Fibroblast of lung (primary cell): ENCODE data around the gene TMTC2. TPM values are rescaled to one million over a fixed set of nuclear protein-coding genes. Genes with fewer than 3 reads are reported as not detected.
A peak's percentile ranks its signal among the peaks of the same experiment; 100 is the strongest.

Experiments used
- DNase-seq, 2 donors: peaks; one replicate each; pipeline versions ENCODE4 v3.0.0 to v3.0.0-alpha.2; 2010; ENCODE audit warnings: low read depth in 2 of 2
- H2AFZ ChIP-seq: 2 replicates; pipeline ENCODE4 v1.5.1; 2012; ENCODE audit warnings: low read length, control low read depth, inconsistent platforms
- H3K27ac ChIP-seq: 2 replicates; pipeline ENCODE4 v1.5.1; 2011; ENCODE audit warnings: low read length, control low read depth; ENCODE audit not compliant: insufficient read depth
- H3K27me3 ChIP-seq: 2 replicates; pipeline ENCODE4 v1.5.1; 2011; ENCODE audit warnings: mild to moderate bottlenecking, low read length; ENCODE audit not compliant: control insufficient read depth, insufficient read depth
- H3K36me3 ChIP-seq: 2 replicates; pipeline ENCODE4 v1.5.1; 2011; ENCODE audit warnings: low read length; ENCODE audit not compliant: control insufficient read depth, insufficient read depth
- H3K4me1 ChIP-seq: 2 replicates; pipeline ENCODE4 v1.5.1; 2011; ENCODE audit warnings: low read length; ENCODE audit not compliant: control insufficient read depth, insufficient read depth; ENCODE audit errors: extremely low read depth
- H3K4me2 ChIP-seq: 2 replicates; pipeline ENCODE4 v1.5.1; 2011; ENCODE audit warnings: low read length, control low read depth; ENCODE audit not compliant: insufficient read depth; ENCODE audit errors: extremely low read depth
- H3K4me3 ChIP-seq, 4 experiments: fragments of 200-600 bp in 1 of 4; sonication (generic) in 1 of 4; replicated peaks in 1 of 4; 2 replicates each; pipeline ENCODE4 v1.5.1; 2011 to 2016; ENCODE audit warnings: low read length in 4 of 4, low read depth in 3 of 4, mild to moderate bottlenecking in 3 of 4, control low read depth in 2 of 4, inconsistent platforms in 1 of 4, mixed read lengths in 1 of 4; ENCODE audit not compliant: insufficient read depth in 1 of 4; ENCODE audit errors: control extremely low read depth in 1 of 4
- H3K79me2 ChIP-seq: 2 replicates; pipeline ENCODE4 v1.5.1; 2012; ENCODE audit warnings: mild to moderate bottlenecking, low read length, inconsistent platforms; ENCODE audit not compliant: control insufficient read depth, insufficient read depth
- H3K9ac ChIP-seq: 2 replicates; pipeline ENCODE4 v1.5.1; 2011; ENCODE audit warnings: mild to moderate bottlenecking, low read length, control low read depth; ENCODE audit not compliant: insufficient read depth
- H3K9me3 ChIP-seq: 2 replicates; pipeline ENCODE4 v1.5.1; 2012; ENCODE audit warnings: low read depth, low read length; ENCODE audit not compliant: control insufficient read depth, insufficient read depth
- H4K20me1 ChIP-seq: 2 replicates; pipeline ENCODE4 v1.5.1; 2011; ENCODE audit warnings: low read length; ENCODE audit not compliant: control insufficient read depth, insufficient read depth; ENCODE audit errors: extremely low read depth
- CTCF ChIP-seq, 2 donors: IDR thresholded peaks in 1 of 2; conservative IDR thresholded peaks in 1 of 2; 1 replicate in 1 of 2; 2 replicates in 1 of 2; pipeline ENCODE4 v1.5.1; 2011 to 2012; ENCODE audit warnings: low read length in 2 of 2, control low read depth in 1 of 2, inconsistent platforms in 1 of 2, low read depth in 1 of 2, mild to moderate bottlenecking in 1 of 2
- EZH2 ChIP-seq: IDR thresholded peaks from 2 replicates; pipeline ENCODE4 v1.5.1; 2012; ENCODE audit warnings: low read length, control low read depth, mild to moderate bottlenecking; ENCODE audit errors: missing control alignments
- polyA plus RNA-seq, 2 donors: library from polyadenylated mRNA; depleted of rRNA in 1 of 2; stranded (reverse) in 1 of 2; unstranded in 1 of 2; fragments of >200 nt; gene quantifications; 2 replicates each; pipeline ENCODE4 v1.2.1, GENCODE V29; 2011 to 2012; ENCODE audit warnings: missing spikeins in 1 of 2
- total RNA-seq: library from RNA; depleted of rRNA; stranded (reverse); fragments of >200 nt; gene quantifications from 2 replicates; pipeline ENCODE4 v1.2.1, GENCODE V29; 2014

The TMTC2 gene
- total and polyA plus RNA-seq, 2 donors (not counting 1 experiment from before 2014, with no cell fraction given) = 3.5 to 9.7 TPM

- H3K9ac ChIP-seq = no peak overlapping the region
- no peaks in the 10 kb centered on the region for H4K20me1 ChIP-seq
- no peak overlapping the region for H2AFZ ChIP-seq
- H3K27ac ChIP-seq = no peak overlapping the region
- H3K27me3 ChIP-seq = no peaks in the 10 kb centered on the region
- H3K9me3 ChIP-seq = no peaks in the 10 kb centered on the region
- H3K4me1 ChIP-seq = no peaks in the 10 kb centered on the region
- H3K36me3 ChIP-seq = no peaks in the 10 kb centered on the region
- TF ChIP-seq EZH2 (no peak), CTCF (conservative IDR thresholded peaks at IDR 0.05 in 1 of 2, IDR thresholded peaks at IDR 0.05 in 1 of 2; ENCODE audit: low read depth in 1 of 2, low read length in 2 of 2) (no peak)
- H3K79me2 ChIP-seq = no peaks in the 10 kb centered on the region
- no peak overlapping the region for H3K4me2 ChIP-seq
- no peak overlapping the region for H3K4me3 ChIP-seq
- peak in 1 of 2 donors; percentile 48 for DNase-seq
These were observed 441.8 kb downstream of the TMTC2 start for GRCh38 chr12:83128540-83128939.

- H3K4me1 ChIP-seq = no peaks in the 10 kb centered on the region
- H3K36me3 ChIP-seq = no peaks in the 10 kb centered on the region
- H3K4me3 ChIP-seq = no peak overlapping the region
- no peak for DNase-seq
- H3K4me2 ChIP-seq = no peak overlapping the region
- no peak overlapping the region for H3K27ac ChIP-seq
- H3K9ac ChIP-seq = no peak overlapping the region
- no peak overlapping the region for H2AFZ ChIP-seq
- no peaks in the 10 kb centered on the region for H3K9me3 ChIP-seq
- H3K79me2 ChIP-seq = no peaks in the 10 kb centered on the region
- TF ChIP-seq CTCF (conservative IDR thresholded peaks at IDR 0.05 in 1 of 2, IDR thresholded peaks at IDR 0.05 in 1 of 2; ENCODE audit: low read depth in 1 of 2, low read length in 2 of 2) (no peak), EZH2 (no peak)
- no peaks in the 10 kb centered on the region for H3K27me3 ChIP-seq
- no peaks in the 10 kb centered on the region for H4K20me1 ChIP-seq
These were observed 443.5 kb downstream of the TMTC2 start for GRCh38 chr12:83130178-83130577.

DNA sequence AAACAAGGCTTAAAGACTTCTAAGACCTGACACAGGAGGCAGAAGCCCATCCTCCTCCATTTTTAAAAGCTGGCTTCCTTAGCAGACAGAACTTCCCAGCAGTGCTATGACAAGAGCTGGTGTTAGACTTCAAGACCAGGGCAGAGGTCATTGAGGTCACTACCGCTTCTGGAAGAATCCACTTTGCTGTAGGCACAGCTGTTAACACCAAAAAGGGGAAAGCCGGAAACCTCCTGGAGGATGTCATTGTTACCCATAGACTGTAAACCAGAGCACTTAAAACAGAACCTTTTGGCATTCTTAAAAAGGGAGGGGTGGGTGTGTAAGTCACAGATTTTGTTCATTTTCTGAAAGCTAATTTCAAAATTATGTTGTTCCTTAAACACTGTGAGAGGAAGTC is 445.7 kb downstream of the TMTC2 start:
- Histone ChIP-seq H3K79me2 (no peaks in the 10 kb centered on the region), H3K9ac (no peak overlapping the region), H3K4me3 (no peak overlapping the region), H2AFZ (no peak overlapping the region), H4K20me1 (no peaks in the 10 kb centered on the region), H3K27me3 (no peaks in the 10 kb centered on the region), H3K4me2 (no peak overlapping the region), H3K4me1 (no peaks in the 10 kb centered on the region), H3K36me3 (no peaks in the 10 kb centered on the region), H3K27ac (no peak overlapping the region), H3K9me3 (no peaks in the 10 kb centered on the region)
- no peak for TF ChIP-seq CTCF (conservative IDR thresholded peaks at IDR 0.05 in 1 of 2, IDR thresholded peaks at IDR 0.05 in 1 of 2; ENCODE audit: low read depth in 1 of 2, low read length in 2 of 2)
- TF ChIP-seq EZH2 = no peak
- DNase-seq = no peak
